ENCODE measurements around the gene POLD4. TPM values are rescaled to one million over a fixed set of nuclear protein-coding genes. Genes with fewer than 3 reads are reported as not detected.

The POLD4 gene
- total RNA-seq, 1 experiment from 2014 or later: 138 TPM

- DNase-seq (ENCODE audit: low spot score): peak; percentile 53
Measured at GRCh38 chr11:67317888-67318555, 35.3 kb downstream of the POLD4 start.

DNA sequence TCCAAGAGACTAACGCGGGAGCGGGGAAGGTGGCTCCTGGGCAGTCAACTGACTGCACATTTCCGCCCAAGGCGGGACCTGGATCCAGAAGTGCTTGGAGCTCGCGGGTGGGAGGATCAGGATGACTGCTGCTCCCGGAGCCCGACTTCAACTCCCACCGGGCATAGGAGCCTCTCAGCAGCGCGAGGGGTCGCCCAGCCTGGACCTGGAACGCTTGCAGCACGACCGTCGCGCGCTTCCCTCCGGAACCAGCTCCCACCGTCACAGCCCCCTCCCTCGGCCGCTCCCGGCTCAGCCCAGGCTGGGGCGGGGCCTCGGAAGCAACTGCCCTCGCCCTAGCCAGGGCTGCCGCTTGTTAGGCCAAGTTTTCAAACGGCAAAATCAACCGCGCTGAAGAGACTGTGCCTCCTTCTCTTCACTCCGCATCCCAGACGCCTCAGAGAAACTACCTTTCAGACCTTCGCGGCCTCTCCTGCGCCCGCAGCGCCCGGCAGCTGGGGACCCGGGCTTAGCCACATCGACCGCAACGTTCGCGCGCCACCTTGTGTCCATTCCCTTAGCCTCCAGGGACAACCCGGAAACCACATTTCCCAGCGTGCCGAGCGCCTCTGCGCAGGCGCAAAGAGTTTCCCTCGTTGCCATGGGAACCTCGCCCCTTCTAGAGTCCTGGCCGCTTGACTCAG, 36.0 kb downstream of the POLD4 start:
- DNase-seq (ENCODE audit: low spot score): peak; percentile 100

DNA sequence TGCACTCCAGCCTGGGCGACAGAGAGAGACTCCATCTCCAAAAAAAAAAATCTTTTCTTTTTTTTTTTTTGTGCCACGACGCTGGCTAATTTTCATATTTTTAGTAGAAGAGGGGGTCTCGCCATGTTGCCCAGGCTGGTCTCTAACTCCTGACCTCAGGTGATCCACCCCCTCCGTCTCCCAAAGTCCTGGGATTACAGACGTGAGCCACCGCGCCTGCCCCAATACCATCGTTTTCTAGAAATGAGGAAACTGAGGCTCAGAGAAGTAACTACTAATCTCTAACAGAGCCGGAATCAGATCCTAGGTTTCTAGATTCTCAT, 36.5 kb downstream of the POLD4 start:
- DNase-seq (ENCODE audit: low spot score): no peak

- no peak for DNase-seq (ENCODE audit: low spot score)
Measured at GRCh38 chr11:67315325-67315909, 37.9 kb downstream of the POLD4 start.

GRCh38 chr11:67314218-67314617, 39.1 kb downstream of the POLD4 start:
- DNase-seq (ENCODE audit: low spot score): no peak

GRCh38 chr11:67313125-67313890, 40.0 kb downstream of the POLD4 start:
- no peak for DNase-seq (ENCODE audit: low spot score)

DNA sequence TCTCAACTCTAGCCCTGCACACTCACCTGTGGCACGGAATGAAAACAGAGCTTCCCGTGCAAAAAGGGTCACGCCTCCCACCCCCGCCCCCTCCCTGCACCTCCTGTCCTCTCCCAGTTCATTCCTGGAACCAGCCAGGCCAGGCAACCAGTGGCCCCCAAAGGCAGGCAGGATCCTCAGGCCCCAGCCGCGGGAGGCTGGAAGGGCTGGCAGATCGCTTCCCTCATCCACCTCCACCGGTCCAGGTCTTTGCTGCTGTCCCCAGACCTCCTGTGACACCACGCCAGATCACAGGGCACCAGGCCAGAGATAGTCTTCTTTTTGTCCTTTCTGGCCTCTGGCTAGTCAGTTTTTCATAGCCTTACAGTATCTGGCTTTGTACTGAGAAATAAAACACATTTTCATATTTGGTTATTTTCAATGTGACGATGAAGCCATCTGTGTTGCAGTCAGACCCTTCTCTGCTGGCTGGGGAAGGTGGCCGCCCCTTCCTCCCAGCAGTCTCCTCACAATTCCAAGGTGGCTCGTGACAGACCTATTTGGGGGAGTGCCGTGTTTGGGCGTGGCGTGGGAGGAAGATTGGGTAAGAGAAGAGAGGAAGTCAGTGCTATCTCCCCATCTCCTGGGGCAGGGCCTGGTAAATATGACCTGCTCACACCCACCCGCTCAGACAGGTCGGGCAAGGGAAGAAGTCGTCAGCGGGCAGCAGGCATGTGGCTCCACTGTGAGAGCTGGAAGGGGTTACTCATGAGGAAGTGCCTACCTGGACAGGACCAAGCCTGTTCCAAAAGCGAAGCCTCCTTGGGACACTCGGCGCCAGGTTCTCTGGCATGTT, 40.9 kb downstream of the POLD4 start:
- DNase-seq (ENCODE audit: low spot score): peak; percentile 94

- DNase-seq (ENCODE audit: low spot score): peak; percentile 80
Measured at GRCh38 chr11:67311556-67312082, 41.7 kb downstream of the POLD4 start.

DNA sequence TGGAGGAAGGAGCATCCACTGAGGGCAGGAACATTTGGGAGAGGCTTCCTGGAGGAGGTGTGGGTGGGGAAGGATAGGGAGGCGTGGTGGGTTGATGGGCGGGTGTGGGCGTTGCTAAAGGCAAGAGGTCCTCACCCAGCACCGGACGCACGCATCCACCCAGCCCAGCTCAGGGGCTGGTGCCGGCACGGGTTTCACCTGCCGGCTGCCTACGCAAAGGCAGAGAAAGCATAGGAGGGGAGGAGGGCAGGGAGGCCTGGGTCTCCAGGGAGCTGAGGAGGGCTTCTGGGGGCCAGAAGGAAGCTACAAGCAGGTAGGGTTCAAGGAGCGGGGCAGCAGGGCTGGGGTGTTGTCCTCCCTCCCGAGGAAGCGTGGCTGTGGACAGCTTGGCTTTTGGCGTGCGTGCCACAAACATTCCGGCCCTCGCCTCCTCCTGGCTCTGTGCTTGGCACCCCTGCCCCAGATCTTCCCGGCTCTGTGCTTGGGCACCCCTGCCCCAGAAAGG, 42.2 kb downstream of the POLD4 start:
- no peak for DNase-seq (ENCODE audit: low spot score)

GRCh38 chr11:67310246-67311050, 42.9 kb downstream of the POLD4 start:
- DNase-seq (ENCODE audit: low spot score): peak; percentile 22

DNA sequence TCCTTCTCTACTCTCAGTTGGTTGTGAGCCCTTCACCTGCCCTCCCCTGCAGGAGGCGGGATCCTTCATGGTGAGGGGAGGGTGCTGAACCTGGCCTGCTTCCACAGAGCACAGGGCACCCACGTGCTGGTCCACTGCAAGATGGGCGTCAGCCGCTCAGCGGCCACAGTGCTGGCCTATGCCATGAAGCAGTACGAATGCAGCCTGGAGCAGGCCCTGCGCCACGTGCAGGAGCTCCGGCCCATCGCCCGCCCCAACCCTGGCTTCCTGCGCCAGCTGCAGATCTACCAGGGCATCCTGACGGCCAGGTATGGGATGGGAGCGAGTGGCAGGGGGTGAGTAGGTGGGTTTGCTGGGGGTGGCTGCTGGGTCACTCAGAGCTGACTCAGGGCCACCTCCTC, 43.7 kb downstream of the POLD4 start:
- no peak for DNase-seq (ENCODE audit: low spot score)

DNA sequence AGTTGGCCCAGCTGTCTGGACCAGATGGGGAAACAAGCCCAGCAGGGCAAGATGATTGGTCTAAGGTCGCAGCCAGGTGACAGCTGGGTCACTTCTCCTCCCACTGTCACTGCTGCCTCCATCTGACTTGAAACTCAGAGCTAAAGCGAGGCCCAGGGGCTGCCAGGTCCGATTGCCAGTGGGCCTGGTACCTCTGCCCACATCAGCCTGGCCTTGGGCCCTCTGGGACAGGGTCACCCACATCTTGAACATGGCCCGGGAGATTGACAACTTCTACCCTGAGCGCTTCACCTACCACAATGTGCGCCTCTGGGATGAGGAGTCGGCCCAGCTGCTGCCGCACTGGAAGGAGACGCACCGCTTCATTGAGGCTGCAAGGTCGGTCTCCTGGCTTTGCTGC, 44.2 kb downstream of the POLD4 start:
- no peak for DNase-seq (ENCODE audit: low spot score)

DNA sequence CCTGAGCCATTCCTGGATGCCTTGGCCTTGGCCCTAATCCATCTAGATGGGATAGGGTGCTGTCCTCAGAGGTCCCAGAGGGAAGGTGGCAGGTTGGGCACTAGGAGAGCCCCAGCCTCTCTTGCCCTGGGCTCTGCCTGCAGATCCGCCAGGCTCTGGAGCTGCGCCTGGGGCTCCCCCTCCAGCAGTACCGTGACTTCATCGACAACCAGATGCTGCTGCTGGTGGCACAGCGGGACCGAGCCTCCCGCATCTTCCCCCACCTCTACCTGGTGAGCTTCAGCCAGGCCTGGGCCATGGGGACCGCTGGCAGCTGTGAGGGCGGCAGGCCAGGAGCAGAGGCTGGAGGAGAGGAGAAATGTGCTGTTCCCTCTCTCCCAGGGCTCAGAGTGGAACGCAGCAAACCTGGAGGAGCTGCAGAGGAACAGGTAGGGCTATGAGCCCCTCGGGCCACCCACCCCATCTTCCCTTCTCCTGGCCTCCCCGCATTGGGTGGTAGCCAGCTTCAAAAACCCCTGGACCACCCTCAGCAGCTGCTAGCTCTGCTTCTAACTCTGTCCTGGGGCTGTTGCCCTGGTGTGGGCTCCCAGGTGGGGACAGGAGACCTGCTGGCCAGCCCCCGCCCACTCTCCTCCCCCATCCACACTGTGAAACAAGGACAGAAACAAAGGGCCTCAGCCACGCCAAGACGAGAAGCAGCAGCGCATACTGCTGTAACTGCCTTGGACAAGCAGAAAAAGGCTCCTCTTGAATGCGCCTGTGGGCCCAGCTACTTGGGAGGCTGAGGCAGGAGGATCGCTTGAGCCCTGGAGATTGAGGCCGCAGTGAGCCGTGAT, 45.1 kb downstream of the POLD4 start:
- no peak for DNase-seq (ENCODE audit: low spot score)

DNA sequence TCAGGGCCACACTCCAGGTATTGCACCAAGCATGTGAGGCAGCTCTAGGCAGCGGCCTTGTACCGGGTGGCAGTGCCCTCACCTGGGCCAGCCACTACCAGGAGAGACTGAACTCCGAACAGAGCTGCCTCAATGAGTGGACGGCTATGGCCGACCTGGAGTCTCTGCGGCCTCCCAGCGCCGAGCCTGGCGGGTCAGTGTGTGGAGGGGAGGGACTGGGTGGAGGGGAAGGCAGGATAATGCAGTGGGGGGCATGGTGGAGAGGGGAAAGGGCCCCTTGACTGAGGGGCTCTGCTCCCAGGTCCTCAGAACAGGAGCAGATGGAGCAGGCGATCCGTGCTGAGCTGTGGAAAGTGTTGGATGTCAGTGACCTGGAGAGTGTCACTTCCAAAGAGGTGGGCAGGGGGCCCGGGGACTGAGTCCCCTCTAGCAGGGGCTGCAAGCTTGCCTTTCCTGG, 45.8 kb downstream of the POLD4 start:
- DNase-seq (ENCODE audit: low spot score): no peak

DNA sequence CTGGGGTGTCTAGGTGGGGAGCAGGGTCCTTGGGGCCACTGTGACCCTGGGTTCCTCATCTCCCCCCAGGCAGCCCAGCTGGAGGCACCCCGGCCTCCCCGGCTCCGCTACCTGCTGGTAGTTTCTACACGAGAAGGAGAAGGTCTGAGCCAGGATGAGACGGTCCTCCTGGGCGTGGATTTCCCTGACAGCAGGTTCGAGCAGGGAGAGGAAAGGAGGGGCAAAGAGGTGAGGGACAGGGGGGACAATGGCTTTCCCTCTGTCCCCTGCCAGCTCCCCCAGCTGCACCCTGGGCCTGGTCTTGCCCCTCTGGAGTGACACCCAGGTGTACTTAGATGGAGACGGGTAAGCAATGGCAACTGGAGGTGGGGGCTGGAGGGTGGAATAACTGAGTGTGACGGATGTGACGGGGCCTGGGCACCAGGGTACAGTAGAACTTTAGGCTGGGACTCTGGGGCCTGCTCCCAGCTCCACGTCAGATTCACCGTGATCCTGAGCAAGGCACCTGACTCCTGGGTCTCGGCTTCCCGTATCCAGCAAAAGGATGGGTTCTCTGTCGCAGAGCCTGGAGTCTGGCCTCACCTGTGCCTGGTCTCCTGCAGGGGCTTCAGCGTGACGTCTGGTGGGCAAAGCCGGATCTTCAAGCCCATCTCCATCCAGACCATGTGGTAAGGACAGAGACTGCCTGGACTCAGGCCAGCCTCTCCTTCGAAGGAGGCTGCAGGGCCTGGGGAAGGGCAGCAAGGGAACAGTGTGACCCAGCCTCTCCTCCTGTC, 46.4 kb downstream of the POLD4 start:
- DNase-seq (ENCODE audit: low spot score): no peak

GRCh38 chr11:67304511-67305113, 48.7 kb downstream of the POLD4 start:
- DNase-seq (ENCODE audit: low spot score): peak; percentile 38

DNA sequence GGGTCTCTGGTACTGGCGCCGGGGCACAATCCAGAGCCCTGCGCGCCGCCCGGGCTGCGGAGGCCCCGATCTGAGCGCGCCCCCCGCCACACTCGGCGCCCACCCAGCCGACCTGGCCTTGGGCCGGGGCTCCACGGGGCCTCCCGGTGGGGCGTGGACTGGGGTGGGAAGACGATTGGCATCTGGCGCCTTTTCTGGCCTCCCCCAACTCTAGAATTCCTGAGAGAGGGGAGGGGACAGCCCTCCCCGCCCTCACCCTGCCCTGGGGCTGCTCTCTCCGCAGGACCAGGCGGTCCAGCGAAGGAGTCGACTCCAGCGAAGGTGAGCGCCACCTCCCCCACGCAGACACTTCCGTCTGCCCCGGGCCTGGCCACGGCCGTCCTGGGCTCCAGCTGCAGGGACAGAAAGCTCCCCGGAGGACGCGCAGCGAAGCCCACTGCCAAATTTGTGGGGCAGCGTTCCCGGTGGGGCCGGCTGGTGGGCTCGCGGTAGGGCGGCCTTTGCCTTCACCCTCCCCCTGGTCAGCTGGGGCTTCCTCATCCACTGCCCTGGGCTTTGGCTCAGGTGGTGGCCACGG, 49.4 kb downstream of the POLD4 start:
- DNase-seq (ENCODE audit: low spot score): peak; percentile 82
